ENCODE data around the gene HERPUD1. TPM values are rescaled to one million over a fixed set of nuclear protein-coding genes. Genes with fewer than 3 reads are reported as not detected.

The HERPUD1 gene
- total RNA-seq (2022; extraction: Qiagen RNA extraction; ENCODE audit: low read depth) = 88.7 to 92.3 TPM (median 89.3 TPM) in 5 replicates

GRCh38 chr16:56931892-56932720 is at the start of gene HERPUD1:
Gene HERPUD1, plus strand, starts transcription at chr16:56932142. Its CDS starts 103 bp downstream, at chr16:56932245.

GRCh38 chr16:56961851-56962281 is 29.9 kb downstream of the HERPUD1 start, which contains the start of gene CETP:
Gene CETP, plus strand, starts transcription at chr16:56961950. Its CDS starts 30 bp downstream, at chr16:56961980.

GRCh38 chr16:56988948-56989945 is 57.3 kb downstream of the HERPUD1 start, which contains the start of gene NLRC5:
Gene NLRC5, plus strand, starts transcription at chr16:56989557. Its CDS starts 31,156 bp downstream, at chr16:57020713.

Other genes starting within 250 kb of the HERPUD1 start
- 148 to 278 TPM (median 167 TPM) in 5 replicates for gene MT1X, start 249.7 kb upstream of the HERPUD1 start, total RNA-seq (2022; extraction: Qiagen RNA extraction; ENCODE audit: low read depth)
- 90.0 to 103 TPM (median 96.8 TPM) in 5 replicates for gene NUP93, start 202.0 kb upstream of the HERPUD1 start, total RNA-seq (2022; extraction: Qiagen RNA extraction; ENCODE audit: low read depth)
- 0.02 TPM in 2 of 5 replicates, not detected in the others for gene SLC12A3, start 66.9 kb upstream of the HERPUD1 start, total RNA-seq (2022; extraction: Qiagen RNA extraction; ENCODE audit: low read depth)
- not detected in 5 replicates for gene CETP, start 29.8 kb downstream of the HERPUD1 start, total RNA-seq (2022; extraction: Qiagen RNA extraction; ENCODE audit: low read depth)
- gene NLRC5, start 57.4 kb downstream of the HERPUD1 start, total RNA-seq (2022; extraction: Qiagen RNA extraction; ENCODE audit: low read depth) = 4.3 to 5.7 TPM (median 5.3 TPM) in 5 replicates
- 39.3 to 49.2 TPM (median 42.1 TPM) in 5 replicates for gene CPNE2, start 160.4 kb downstream of the HERPUD1 start, total RNA-seq (2022; extraction: Qiagen RNA extraction; ENCODE audit: low read depth)